ENCODE data around the gene NEK7. TPM values are rescaled to one million over a fixed set of nuclear protein-coding genes. Genes with fewer than 3 reads are reported as not detected.

Gene NEK7
- total and polyA plus RNA-seq, 7 donors: 15.2 to 312 (median 171) TPM

- no peak for DNase-seq
- TF ChIP-seq POLR2A (IDR thresholded peaks at IDR 0.05) (no peak), EP300 (IDR thresholded peaks at IDR 0.05) (no peak), POLR2AphosphoS5 (IDR thresholded peaks at IDR 0.05) (no peak), CTCF (IDR thresholded peaks at IDR 0.05) (no peak)
- 95 to 97% methylated on average over 1 of the region's 1 CpG for WGBS, 2 donors
- H3K9me3 ChIP-seq: no peaks in the 10 kb centered on the region
- no peaks in the 10 kb centered on the region for H3K36me3 ChIP-seq
- H3K4me3 ChIP-seq: no peak overlapping the region
- intact Hi-C loops (cut with DNase I): no loop called here
- H3K4me1 ChIP-seq: peaks cover 0 to 32% (median 7%) of the 10 kb centered on the region in 4 donors
- no peaks in the 10 kb centered on the region for H3K27me3 ChIP-seq
- H3K27ac ChIP-seq: no peak overlapping the region
Observed at GRCh38 chr1:198255784-198256183, 99.0 kb downstream of the NEK7 start.

- no peak for DNase-seq
- Histone ChIP-seq H3K27ac (no peak overlapping the region), H3K9me3 (no peaks in the 10 kb centered on the region), H3K27me3 (no peaks in the 10 kb centered on the region), H3K4me3 (no peak overlapping the region), H3K4me1 (peaks cover 0 to 28% (median 3%) of the 10 kb centered on the region in 4 donors), H3K36me3 (no peaks in the 10 kb centered on the region)
- intact Hi-C loops (cut with DNase I): no loop called here
- no peak for TF ChIP-seq CTCF (IDR thresholded peaks at IDR 0.05)
- no peak for TF ChIP-seq EP300 (IDR thresholded peaks at IDR 0.05)
- TF ChIP-seq POLR2AphosphoS5 (IDR thresholded peaks at IDR 0.05): no peak
- no peak for TF ChIP-seq POLR2A (IDR thresholded peaks at IDR 0.05)
Observed at GRCh38 chr1:198258491-198258890, 101.7 kb downstream of the NEK7 start.

GRCh38 chr1:198259333-198260074 is 102.7 kb downstream of the NEK7 start:
- WGBS, 2 donors: 90 to 93% methylated on average over 3 of the region's 3 CpGs
- no peak for DNase-seq
- Histone ChIP-seq H3K27me3 (no peaks in the 10 kb centered on the region), H3K27ac (no peak overlapping the region), H3K4me1 (peaks cover 0 to 26% (median 0%) of the 10 kb centered on the region in 4 donors), H3K4me3 (no peak overlapping the region), H3K9me3 (no peaks in the 10 kb centered on the region), H3K36me3 (peaks cover 0 to 3% (median 0%) of the 10 kb centered on the region in 4 donors)
- intact Hi-C loops (cut with DNase I): no loop called here
- no peak for TF ChIP-seq EP300 (IDR thresholded peaks at IDR 0.05)
- TF ChIP-seq POLR2A (IDR thresholded peaks at IDR 0.05): no peak
- no peak for TF ChIP-seq CTCF (IDR thresholded peaks at IDR 0.05)
- TF ChIP-seq POLR2AphosphoS5 (IDR thresholded peaks at IDR 0.05): no peak

GRCh38 chr1:198261886-198262285 is 105.1 kb downstream of the NEK7 start:
- Histone ChIP-seq H3K9me3 (no peaks in the 10 kb centered on the region), H3K36me3 (peaks cover 0 to 12% (median 2%) of the 10 kb centered on the region in 4 donors), H3K4me3 (no peak overlapping the region), H3K27ac (no peak overlapping the region), H3K4me1 (peaks cover 0 to 16% (median 0%) of the 10 kb centered on the region in 4 donors), H3K27me3 (no peaks in the 10 kb centered on the region)
- intact Hi-C loops (cut with DNase I): no loop called here
- no peak for TF ChIP-seq CTCF (IDR thresholded peaks at IDR 0.05)
- no peak for DNase-seq

GRCh38 chr1:198263186-198263585 is 106.4 kb downstream of the NEK7 start:
- intact Hi-C loops (cut with DNase I): no loop called here
- no peak for DNase-seq
- H3K36me3 ChIP-seq: peaks cover 0 to 12% (median 2%) of the 10 kb centered on the region in 4 donors
- H3K4me1 ChIP-seq: peaks cover 0 to 21% (median 0%) of the 10 kb centered on the region in 4 donors
- no peaks in the 10 kb centered on the region for H3K9me3 ChIP-seq
- H3K27me3 ChIP-seq: no peaks in the 10 kb centered on the region
- H3K4me3 ChIP-seq: no peak overlapping the region
- TF ChIP-seq POLR2A (IDR thresholded peaks at IDR 0.05) (no peak), POLR2AphosphoS5 (IDR thresholded peaks at IDR 0.05) (no peak), EP300 (IDR thresholded peaks at IDR 0.05) (no peak), CTCF (IDR thresholded peaks at IDR 0.05) (no peak)
- 86 to 92% methylated on average over 5 of the region's 5 CpGs for WGBS, 2 donors
- no peak overlapping the region for H3K27ac ChIP-seq

Measured in sigmoid colon (tissue), 7 donors.